T-helper 9 cell (primary cell): ENCODE results near the gene MTURN.

Experiments
- DNase-seq: peaks from one replicate; pipeline ENCODE4 v3.0.0-alpha.2; 2020

The MTURN gene

GRCh38 chr7:30136117-30136731 lies 1.4 kb downstream of the MTURN start:
- no peak for DNase-seq

GRCh38 chr7:30136743-30137485 lies 2.1 kb downstream of the MTURN start:
- DNase-seq = no peak

- DNase-seq = no peak
These were observed 5.1 kb downstream of the MTURN start for GRCh38 chr7:30139836-30140384.

- DNase-seq = no peak
These were observed 5.7 kb downstream of the MTURN start for GRCh38 chr7:30140456-30140855.

GRCh38 chr7:30142710-30143109 lies 7.9 kb downstream of the MTURN start:
- DNase-seq = no peak

GRCh38 chr7:30143748-30144251 lies 9.0 kb downstream of the MTURN start:
- no peak for DNase-seq

GRCh38 chr7:30144657-30145306 lies 10.0 kb downstream of the MTURN start:
- DNase-seq = no peak

- no peak for DNase-seq
These were observed 10.7 kb downstream of the MTURN start for GRCh38 chr7:30145426-30145970.

GRCh38 chr7:30146127-30146612 lies 11.4 kb downstream of the MTURN start:
- no peak for DNase-seq

GRCh38 chr7:30147223-30147622 lies 12.4 kb downstream of the MTURN start:
- DNase-seq = no peak

- no peak for DNase-seq
These were observed 13.0 kb downstream of the MTURN start for GRCh38 chr7:30147785-30148184.

GRCh38 chr7:30148426-30148825 lies 13.6 kb downstream of the MTURN start:
- DNase-seq = no peak

- DNase-seq = no peak
These were observed 14.2 kb downstream of the MTURN start for GRCh38 chr7:30148951-30149459.

GRCh38 chr7:30149640-30150272 lies 15.0 kb downstream of the MTURN start:
- no peak for DNase-seq

GRCh38 chr7:30150711-30151110 lies 15.9 kb downstream of the MTURN start:
- DNase-seq = no peak

- no peak for DNase-seq
These were observed 19.4 kb downstream of the MTURN start for GRCh38 chr7:30154111-30154587.

- no peak for DNase-seq
These were observed 20.7 kb downstream of the MTURN start for GRCh38 chr7:30155481-30155880.

- DNase-seq = no peak
These were observed 22.4 kb downstream of the MTURN start for GRCh38 chr7:30157204-30157603.

- no peak for DNase-seq
These were observed 24.4 kb downstream of the MTURN start for GRCh38 chr7:30159163-30159562.

- DNase-seq = no peak
These were observed 24.9 kb downstream of the MTURN start for GRCh38 chr7:30159698-30160143.

- no peak for DNase-seq
These were observed 25.5 kb downstream of the MTURN start for GRCh38 chr7:30160329-30160728.

- no peak for DNase-seq
These were observed 27.3 kb downstream of the MTURN start for GRCh38 chr7:30162133-30162532.
